HG02588 (cell line): ENCODE results near the gene CCNF.

Source experiments
- ATAC-seq: cut with Tn5 transposase; IDR thresholded peaks from one replicate; pipeline ENCODE4 v1.9.1; 2021; ENCODE audit warnings: mild to moderate bottlenecking, moderate library complexity; ENCODE audit not compliant: unreplicated experiment

CCNF gene

DNA sequence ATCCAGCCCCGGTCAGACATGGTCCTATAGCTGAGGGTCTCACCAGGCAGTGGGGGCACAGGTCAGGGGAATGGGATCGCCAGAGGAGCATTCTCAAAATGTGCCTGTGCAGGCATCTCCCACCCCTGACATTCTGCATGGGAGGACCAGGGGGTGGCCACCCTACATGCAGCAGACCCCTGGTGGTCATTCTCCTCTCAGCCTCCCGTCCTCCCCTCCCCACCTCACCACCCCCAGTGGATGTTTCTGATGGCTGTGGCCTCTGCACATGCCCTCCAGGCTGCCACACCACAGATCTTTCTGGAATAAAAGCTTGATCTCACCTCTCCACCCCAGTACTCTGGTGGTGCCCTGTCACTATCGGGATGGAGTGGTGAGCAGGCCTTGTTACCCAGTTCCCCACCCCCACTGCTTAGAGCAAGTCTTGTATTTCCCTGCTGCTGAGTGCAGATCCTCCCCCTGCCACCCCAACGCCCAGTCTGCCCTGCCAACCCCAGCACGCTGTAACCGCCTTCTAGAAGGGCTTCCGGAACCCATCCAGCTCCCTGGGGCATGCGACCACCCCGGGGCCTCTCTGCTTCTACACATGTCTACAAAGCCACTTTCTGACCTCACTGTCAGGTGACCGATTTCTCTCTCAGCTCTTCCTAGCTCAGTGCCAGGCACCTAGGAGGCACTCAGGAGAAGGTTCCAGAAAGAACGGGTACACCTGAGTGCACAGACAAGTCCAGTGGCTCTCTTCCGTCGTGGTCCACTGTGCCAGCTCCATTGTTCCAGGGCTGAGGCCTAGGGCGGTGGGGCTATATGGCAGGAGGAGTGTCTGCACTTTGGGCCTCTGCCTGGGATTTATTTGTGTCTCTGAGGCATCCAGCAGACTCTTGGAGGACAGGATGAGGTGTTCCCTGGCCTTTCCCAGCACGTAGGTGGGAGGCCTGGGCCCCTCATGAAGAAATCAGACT, 55.0 kb downstream of the CCNF start:
- no peak for ATAC-seq

DNA sequence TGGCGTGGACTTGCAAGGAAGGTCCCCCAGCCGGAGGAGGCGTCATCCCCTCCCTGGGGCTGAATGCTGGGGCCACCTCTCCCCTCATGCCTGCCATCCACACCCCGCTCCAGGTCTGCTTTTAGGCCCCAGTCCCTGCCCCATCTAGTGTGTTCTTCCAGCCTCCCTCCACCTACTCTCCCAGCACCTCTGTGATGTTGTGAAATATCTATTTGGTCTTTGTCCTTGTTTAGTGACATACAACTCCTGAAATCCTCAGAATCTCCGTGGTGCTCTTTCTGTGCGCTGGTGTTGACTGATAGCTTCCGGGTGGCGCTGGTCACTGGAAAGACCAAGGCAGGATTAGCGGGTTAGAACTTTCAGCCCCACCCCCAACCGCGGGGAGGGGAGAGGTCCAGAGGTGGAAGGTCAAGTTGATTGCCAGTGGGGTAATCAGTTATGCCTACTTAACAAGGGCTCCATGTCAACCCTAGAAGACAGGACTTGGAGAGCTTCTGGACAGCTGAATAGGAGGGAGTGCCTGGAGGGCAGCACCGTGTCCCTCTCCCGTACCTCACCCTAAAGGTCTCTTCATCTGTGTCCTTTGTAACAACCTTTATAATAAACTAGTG, 55.8 kb downstream of the CCNF start:
- ATAC-seq: no peak

DNA sequence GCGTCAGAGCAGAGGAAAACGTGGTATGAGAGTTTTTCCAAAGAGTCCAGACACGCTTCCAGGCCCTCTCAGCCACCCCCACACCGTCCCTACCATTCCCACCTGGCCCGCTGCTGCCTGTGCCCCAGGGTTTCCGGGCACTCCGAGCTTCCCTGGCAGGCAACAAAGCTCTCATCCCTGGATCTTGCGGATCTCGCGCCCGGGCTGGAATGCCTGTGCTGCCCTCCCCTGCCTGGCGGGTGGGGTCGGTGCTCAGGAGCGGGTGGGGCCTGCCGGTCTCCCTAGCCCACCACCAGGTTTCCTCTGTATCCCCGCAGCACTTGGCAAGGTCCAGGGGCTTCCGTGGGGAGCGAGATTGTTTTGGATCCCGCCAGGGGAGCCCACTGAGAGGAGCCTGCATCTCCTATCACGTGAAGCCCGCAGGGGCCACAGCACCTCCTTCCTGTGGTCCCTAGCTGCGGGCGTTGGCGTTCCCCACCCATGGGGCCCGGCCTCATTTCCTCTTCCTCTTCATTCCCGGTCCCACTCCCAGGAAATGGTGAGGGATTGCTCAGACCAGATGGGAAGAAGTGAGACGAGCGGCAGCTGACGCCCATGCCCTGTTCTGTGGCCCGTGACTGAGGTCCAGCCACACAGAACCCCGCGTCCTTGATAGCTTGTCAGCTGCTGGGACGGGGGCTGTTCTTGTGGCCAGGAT, 56.7 kb downstream of the CCNF start:
- no peak for ATAC-seq

DNA sequence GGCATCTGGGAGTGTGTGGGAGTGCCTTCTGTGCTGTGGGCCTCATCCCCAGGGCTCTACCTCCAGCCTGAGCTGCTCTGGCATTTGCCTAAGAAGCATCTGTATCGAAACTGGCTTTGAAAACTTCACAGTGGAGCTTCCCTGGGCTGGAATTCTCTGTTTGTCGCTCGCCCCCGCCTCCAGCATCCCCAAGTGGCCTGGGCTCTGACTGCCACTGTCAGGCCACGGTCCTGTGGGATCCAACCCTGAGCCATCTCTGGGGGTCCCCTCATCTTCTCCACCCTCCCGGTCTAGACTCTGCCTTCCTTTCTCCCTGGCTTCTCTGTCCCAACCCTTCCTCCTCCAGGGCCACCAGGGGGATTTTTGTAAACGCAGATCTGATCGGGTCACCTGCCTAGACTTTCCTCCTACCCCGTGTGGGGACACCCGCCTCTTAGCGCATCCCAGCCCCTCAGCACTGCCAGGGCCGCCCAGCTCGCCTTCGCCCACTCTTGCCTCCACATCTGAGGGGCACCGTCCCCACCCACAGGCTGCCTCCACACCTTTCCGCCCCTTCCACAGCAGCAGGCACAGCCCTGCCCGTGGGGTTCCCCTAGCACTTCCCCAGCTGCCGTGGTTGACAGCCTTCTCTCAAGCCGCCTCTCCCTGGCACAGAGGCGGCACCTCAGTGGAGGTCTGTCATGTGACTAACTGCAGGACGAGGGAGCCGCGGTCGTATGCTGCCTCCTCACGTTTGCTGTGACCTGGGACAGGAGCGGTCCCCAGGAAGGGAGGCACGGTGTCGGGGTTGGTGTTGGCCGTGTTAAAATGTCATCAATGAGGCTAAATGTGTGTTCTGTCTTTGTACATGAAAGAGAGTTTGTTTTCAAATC, 57.6 kb downstream of the CCNF start:
- peak; percentile 64 for ATAC-seq

DNA sequence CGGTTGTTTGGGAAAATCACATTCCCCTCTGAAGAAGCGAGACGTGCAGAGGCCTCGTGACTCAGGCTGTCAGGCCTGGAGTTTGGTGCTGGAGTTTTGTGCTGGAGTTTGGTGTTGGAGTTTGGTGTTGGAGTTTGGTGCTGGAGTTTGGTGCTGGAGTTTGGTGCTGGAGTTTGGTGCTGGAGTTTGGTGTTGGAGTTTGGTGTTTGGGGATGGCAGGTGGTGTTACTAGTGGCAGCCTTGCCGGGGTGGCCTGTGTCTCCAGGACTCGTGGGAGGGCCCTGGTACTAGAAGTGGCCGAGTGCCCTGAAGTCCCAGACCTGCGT, 58.2 kb downstream of the CCNF start:
- no peak for ATAC-seq

DNA sequence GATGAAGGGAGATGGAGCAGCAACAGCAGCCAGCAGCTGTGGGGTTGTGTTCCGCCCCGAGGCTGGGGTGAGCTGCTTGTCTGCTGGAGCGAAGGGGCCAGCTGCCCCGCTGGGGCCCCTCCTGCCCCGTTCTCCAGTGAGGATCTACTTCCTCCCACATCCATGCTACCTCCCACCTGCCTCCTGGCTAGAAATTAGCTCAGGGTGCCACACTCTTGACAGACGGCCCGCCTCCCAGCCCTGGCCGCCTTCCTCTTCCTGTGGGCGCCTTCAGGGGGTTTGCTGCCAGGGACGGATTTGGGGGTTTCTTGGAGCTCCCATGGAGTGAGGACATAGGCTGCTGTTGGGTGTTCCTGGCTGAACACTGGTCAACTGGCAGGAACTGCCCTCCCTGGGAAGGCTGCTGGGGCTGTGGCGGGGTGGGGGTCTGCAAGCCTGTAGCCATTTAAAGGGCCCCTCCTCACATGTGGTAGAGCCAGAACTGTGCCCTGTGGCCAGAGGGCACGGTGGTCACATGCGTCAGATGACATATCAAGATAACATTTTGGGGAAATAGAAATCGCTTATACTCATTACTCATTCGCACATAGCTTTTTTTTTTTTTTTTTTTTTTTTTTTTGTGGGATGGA, 58.8 kb downstream of the CCNF start:
- no peak for ATAC-seq

DNA sequence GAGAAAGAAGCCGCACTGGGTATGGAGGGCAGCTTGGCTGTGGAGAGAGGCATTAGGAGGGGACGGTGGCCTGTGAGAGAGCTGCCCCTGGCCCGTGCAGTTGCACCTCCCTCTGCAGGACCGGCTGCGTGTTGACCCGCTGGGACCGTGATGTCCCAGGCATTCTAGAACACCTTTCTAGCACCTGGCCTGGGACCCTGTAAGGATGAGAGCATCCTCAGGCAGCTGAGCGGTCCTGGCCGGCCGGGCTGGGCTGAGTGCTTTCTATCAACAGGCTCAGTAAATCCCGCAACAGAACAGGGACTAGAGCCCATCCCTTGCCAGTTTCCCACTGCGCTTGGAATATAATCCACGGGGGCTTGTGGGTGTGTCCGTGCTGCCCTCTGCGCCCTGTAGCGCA, 60.3 kb downstream of the CCNF start:
- no peak for ATAC-seq

DNA sequence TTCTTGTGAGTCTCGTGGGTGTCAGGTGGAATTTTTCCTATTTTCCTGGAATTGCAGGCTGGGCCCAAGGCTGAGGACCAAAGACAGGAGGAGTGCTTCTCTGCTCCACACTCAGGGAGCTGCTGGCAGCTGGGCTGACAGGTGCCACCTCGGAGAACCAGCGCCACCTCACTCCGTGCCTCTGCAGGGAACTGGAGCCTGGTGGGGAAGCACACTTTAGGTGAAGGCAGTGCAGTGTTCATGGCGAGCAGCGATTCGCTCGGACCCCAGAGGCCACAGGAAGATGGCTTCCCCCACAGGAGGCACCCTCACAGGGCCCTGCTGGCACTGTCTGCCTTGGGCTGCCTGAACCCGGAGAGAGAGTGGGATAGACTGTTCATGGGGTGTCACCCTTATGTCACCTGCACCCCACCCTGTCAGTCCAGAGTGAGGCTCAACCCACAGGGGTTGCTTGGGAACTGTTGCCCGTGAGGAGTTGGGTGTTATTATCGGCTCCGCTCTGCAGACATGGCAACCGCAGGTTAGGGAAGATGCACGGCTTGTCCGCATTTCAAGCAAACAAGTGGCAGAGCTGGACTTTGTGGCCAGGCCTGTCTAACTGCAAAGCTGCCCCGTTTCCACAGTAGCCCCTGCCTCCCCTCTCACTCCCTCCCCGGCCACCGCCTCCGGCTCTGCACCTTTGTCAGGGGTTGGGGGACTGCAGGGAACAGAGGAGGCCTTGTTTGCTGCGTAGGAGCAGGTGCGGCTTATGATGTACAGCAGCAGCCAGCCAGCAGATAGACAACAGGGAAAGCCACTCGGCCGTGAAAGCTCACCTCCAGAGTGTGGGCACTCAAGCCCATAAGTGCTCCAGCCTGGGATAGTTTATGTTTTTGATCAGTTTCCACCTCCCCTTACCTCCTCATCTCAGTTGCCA, 61.2 kb downstream of the CCNF start:
- no peak for ATAC-seq

DNA sequence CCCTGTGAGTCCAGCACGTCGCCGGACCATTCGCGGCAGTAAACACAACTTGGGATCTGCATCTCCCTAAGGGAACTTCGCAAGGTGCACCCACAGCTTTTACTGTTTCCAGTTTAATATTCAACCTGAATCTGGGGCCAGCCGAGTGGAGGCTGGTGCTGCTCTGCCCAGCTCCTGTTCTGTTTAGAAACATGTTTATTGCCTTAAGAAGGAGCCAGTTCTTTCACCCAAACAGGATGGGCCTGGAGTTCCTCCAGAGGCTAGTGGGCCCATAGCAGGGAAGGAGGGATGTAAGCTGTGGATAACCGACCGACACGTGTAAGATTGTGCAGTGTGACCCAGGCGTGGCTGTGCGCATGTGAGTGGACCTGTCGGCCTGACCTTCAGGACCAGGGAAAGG, 63.0 kb downstream of the CCNF start:
- ATAC-seq: no peak

DNA sequence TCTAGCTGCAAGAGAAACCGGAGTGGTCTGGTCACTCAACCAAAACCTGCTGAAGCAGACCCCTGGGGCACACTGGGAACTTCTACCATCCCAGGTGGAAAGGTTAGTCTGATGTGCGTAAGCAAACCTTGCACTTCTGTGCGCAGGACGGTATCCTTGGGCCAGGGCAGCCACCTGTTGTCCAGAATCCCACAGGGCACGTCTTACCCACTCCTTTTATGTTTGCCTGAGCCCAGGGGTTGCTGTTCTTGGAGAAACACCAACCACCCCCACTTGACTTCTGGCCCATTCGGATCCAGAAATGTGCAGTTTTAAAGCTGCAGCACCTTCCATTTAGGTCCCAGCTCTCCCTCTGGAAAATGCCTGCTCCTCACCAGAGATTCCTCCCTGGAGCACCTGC, 64.4 kb downstream of the CCNF start:
- ATAC-seq: no peak

DNA sequence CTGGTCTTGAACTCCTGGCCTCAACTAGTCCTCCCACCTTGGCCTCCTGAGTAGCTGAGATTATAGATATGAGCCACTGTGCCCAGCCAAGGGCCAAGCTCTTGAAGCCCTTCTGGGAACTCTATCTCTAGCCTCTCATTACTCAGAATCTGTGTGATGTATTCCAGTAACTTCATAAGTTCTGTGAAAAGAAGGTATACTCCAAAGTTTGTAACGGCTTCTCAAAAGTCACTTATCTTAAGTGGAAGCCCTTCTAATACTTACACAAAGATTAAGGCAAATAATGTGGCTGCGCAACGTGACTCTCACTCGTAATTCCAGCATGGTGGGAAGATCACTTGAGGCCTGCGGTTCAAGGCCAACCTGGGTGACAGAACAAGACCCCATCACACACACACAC, 65.4 kb downstream of the CCNF start:
- ATAC-seq: no peak

DNA sequence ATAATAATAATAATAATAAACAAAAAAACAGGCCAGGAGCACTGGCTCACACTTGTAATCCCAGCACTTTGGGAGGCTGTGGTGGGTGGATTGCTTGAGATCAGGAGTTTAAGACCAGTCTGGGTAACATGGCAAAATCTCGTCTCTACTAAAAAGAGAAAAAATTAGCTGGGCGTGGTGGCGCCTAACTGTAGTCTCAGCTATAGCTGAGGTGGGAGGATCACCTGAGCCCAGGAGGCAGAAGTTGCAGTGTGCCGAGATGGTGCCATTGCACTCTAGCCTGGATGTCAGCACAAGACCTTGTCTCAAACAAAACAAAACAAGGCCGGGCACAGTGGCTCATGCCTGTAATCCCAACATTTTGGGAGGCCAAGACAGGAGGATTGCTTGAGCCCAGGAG, 65.8 kb downstream of the CCNF start:
- ATAC-seq: no peak

DNA sequence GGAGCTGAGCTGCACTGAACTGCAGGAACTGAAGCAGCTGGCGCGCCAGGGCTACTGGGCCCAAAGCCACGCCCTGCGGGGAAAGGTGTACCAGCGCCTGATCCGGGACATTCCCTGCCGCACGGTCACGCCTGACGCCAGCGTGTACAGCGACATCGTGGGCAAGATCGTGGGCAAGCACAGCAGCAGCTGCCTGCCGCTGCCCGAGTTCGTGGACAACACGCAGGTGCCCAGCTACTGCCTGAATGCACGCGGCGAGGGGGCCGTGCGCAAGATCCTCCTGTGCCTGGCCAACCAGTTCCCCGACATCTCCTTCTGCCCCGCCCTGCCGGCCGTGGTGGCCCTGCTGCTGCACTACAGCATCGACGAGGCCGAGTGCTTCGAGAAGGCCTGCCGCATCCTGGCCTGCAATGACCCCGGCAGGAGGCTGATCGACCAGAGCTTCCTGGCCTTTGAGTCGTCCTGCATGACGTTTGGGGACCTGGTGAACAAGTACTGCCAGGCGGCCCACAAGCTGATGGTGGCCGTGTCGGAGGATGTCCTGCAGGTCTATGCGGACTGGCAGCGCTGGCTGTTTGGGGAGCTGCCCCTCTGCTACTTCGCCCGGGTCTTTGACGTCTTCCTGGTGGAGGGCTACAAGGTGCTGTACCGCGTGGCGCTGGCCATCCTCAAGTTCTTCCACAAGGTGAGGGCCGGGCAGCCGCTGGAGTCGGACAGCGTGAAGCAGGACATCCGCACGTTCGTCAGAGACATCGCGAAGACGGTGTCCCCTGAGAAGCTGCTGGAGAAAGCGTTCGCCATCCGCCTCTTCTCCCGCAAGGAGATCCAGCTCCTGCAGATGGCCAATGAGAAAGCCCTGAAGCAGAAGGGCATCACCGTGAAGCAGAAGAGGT, 67.2 kb downstream of the CCNF start:
- no peak for ATAC-seq

DNA sequence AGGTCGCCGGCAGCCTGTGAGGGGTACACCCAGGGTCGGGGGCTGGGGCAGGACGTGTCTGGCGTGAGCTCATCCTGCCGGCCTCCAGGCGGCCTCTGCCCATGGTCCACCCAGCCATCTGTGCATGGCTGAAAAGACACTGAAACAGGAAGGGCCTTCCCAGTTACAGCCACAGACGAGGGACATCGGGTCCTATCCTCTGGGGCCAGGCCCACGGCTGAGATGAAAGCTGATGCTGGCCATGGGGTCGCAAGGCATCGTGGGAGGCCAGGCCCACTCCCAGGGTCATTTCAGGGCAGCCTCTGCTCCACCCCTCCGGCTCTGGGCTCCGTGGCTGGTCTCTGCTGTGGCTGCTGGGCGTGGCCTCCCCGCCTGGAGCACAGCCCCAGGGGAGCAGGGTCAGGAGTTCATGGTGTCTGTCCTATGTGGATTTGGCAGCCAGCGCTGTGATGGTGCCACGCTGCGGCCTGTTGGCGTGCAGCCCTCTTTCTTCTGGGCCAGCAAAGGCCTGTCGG, 67.9 kb downstream of the CCNF start:
- no peak for ATAC-seq

DNA sequence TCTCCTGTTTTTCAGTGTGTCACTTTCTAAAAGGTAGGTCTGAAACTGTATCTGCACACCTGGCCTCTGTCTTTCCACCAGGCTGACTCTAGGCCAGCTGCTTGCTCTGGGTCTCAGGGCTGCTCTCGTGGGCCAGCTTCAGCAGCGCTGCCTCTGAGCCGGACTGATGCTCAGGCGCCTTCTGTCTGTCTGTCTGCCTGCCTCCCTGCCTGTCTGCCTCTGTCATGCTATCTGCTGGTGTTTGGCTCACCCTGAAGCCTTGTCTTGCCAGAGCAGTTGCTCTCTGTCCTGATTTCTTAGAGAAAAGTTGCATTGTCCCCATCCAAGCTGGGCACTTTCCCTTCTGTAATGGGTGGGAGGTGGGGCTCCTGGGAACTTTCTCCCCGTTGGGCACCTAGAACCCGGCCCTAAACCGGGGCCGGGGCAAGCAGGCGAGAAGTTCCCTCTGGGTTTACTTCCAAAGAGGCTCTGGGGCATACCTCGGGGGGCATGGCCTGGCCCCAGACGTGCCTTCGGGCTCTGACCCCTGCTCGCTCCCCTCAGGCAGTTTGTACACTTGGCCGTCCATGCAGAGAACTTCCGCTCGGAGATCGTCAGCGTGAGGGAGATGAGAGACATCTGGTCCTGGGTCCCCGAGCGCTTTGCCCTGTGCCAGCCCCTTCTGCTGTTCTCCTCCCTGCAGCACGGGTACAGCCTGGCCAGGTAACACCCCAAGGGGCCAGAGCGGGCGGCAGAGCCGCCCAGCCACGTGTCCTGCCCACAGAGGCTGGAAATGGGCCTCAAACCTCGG, 68.6 kb downstream of the CCNF start:
- ATAC-seq: no peak

DNA sequence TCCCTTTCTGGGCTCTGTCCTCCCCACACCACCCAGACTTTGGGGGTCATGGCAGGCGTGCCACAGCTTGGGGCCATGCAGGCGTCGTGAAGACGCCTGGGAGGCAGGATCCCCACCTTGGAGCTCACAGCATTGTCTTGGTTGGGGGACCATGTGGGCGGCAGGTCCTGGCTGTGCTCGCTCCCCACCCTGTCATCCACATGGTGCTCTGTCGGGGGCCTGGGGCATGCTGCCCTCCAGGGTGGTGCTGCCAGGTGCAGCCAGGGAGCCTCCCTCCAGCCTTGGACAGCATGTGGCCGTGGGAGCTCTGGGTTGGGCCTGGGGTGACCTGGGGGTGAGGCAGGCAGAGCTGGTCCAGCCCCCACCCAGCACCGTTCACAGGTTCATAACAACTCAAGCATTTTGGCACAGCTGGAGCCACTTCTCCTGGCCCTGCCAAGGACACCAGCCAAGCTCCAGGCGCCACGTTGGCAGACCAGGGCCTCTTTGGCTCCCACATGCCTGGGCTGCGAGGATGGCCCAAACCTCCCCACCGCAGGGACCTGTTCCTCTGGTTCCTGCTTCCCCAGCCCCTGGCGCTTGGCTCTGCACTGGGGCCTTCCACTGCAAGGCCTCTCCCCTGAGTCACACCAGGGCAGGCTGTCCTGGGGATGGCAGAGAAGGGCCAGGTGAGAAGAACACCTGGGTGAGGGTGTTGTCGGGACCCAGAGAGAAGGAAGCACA, 69.4 kb downstream of the CCNF start:
- no peak for ATAC-seq

DNA sequence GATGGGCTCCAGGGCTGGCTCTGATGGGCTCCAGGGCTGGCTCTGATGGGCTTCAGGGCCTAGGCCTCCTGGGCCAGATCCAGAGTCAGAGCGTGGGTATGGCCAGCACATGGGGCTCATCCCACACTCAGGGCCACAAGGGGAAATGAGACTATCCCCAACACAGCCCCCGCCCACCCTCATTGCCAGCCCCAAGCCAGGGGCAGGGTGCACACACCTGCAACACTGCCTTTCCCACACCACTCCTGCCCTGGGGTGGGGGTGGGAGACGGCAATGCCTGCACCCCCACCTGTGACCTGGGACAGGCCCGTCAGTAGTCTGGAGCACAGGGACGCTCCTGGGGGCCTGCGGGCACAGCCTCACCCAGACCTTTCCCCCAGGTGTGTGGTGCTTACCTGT, 70.2 kb downstream of the CCNF start:
- no peak for ATAC-seq
